Measurements from ENCODE around the gene AKR1D1. TPM values are rescaled to one million over a fixed set of nuclear protein-coding genes. Genes with fewer than 3 reads are reported as not detected.
"Not testable (repeated sequence)": the region's sequence is repeated elsewhere in the genome, so short reads cannot be mapped to it uniquely, and the experiment has no call there.

AKR1D1 gene
- polyA plus RNA-seq, 1 donor from 2014 or later = not detected

DNA sequence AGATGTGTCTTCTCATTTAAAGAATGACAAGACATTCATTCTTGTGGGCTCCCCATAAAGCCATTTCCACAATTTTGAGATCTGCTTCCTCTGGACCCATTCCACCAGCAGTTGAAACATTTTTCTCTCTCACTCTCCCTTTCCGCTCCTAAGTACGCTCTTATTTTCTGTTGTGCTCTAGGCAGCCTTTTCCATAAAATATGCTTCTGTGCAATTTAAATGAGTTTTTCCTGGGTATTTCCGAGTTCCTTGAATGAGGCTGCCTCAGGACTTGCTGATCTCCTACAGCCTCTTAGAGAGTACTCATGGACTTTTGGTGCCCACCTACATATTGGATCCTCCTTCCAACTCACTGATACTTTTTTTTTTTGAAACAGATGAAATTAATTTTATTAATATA is 23.6 kb upstream of the AKR1D1 start:
- Histone ChIP-seq H3K9me2 (ENCODE audit: insufficient read depth, low read length) (no peaks in the 10 kb centered on the region), H3K4me3 (ENCODE audit: low read length) (no peak overlapping the region), H3K36me3 (ENCODE audit: insufficient read depth, low read length) (no peaks in the 10 kb centered on the region), H3K4me2 (ENCODE audit: low read length) (no peak overlapping the region), H3K9me3 (ENCODE audit: low read length) (no peaks in the 10 kb centered on the region), H3K27me3 (ENCODE audit: insufficient read depth, low read depth, low read length) (no peaks in the 10 kb centered on the region), H3K27ac (ENCODE audit: low read length) (no peak overlapping the region), H3F3A (ENCODE audit: insufficient read depth, low read length, poor library complexity, severe bottlenecking) (no peaks in the 10 kb centered on the region), H4K20me1 (ENCODE audit: insufficient read depth) (no peaks in the 10 kb centered on the region), H3K9ac (ENCODE audit: low read length) (no peak overlapping the region), H3K79me2 (replicated peaks; ENCODE audit: insufficient read depth, low read length) (no peaks in the 10 kb centered on the region), H2AFZ (ENCODE audit: low read depth, low read length) (no peak overlapping the region)
- TF ChIP-seq RAD21 (conservative IDR thresholded peaks at IDR 0.05) (no peak), POLR2AphosphoS5 (IDR thresholded peaks at IDR 0.05) (no peak), MXI1 (conservative IDR thresholded peaks at IDR 0.05; ENCODE audit: poor library complexity, severe bottlenecking) (no peak), TAF1 (IDR thresholded peaks at IDR 0.05; ENCODE audit: low read depth) (no peak), EP300 (conservative IDR thresholded peaks at IDR 0.05; ENCODE audit: poor library complexity, severe bottlenecking) (no peak), EZH2 (IDR thresholded peaks at IDR 0.05; ENCODE audit: borderline replicate concordance, insufficient read depth, low read length, poor library complexity, severe bottlenecking) (no peak), SMC3 (conservative IDR thresholded peaks at IDR 0.05; ENCODE audit: poor library complexity) (no peak)
- TF ChIP-seq, protein P1, sequence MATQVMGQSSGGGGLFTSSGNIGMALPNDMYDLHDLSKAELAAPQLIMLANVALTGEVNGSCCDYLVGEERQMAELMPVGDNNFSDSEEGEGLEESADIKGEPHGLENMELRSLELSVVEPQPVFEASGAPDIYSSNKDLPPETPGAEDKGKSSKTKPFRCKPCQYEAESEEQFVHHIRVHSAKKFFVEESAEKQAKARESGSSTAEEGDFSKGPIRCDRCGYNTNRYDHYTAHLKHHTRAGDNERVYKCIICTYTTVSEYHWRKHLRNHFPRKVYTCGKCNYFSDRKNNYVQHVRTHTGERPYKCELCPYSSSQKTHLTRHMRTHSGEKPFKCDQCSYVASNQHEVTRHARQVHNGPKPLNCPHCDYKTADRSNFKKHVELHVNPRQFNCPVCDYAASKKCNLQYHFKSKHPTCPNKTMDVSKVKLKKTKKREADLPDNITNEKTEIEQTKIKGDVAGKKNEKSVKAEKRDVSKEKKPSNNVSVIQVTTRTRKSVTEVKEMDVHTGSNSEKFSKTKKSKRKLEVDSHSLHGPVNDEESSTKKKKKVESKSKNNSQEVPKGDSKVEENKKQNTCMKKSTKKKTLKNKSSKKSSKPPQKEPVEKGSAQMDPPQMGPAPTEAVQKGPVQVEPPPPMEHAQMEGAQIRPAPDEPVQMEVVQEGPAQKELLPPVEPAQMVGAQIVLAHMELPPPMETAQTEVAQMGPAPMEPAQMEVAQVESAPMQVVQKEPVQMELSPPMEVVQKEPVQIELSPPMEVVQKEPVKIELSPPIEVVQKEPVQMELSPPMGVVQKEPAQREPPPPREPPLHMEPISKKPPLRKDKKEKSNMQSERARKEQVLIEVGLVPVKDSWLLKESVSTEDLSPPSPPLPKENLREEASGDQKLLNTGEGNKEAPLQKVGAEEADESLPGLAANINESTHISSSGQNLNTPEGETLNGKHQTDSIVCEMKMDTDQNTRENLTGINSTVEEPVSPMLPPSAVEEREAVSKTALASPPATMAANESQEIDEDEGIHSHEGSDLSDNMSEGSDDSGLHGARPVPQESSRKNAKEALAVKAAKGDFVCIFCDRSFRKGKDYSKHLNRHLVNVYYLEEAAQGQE (IDR thresholded peaks at IDR 0.05; ENCODE audit: borderline replicate concordance) = no peak
- TF ChIP-seq, protein P2, sequence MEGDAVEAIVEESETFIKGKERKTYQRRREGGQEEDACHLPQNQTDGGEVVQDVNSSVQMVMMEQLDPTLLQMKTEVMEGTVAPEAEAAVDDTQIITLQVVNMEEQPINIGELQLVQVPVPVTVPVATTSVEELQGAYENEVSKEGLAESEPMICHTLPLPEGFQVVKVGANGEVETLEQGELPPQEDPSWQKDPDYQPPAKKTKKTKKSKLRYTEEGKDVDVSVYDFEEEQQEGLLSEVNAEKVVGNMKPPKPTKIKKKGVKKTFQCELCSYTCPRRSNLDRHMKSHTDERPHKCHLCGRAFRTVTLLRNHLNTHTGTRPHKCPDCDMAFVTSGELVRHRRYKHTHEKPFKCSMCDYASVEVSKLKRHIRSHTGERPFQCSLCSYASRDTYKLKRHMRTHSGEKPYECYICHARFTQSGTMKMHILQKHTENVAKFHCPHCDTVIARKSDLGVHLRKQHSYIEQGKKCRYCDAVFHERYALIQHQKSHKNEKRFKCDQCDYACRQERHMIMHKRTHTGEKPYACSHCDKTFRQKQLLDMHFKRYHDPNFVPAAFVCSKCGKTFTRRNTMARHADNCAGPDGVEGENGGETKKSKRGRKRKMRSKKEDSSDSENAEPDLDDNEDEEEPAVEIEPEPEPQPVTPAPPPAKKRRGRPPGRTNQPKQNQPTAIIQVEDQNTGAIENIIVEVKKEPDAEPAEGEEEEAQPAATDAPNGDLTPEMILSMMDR (IDR thresholded peaks at IDR 0.05; ENCODE audit: poor library complexity, severe bottlenecking) = no peak

DNA sequence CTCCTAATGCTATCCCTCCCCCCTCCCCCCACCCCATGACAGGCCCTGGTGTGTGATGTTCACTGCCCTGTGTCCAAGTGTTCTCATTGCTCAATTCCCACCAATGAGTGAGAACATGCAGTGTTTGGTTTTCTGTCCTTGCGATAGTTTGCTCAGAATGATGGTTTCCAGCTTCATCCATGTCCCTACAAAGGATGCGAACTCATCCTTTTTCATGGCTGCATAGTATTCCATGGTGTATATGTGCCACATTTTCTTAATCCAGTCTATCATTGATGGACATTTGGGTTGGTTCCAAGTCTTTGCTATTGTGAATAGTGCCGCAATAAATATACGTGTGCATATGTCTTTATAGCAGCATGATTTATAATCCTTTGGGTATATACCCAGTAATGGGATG is 20.6 kb upstream of the AKR1D1 start:
- H3K27me3 ChIP-seq (ENCODE audit: insufficient read depth, low read depth, low read length); H3K9ac ChIP-seq (ENCODE audit: low read length); H3K79me2 ChIP-seq (replicated peaks; ENCODE audit: insufficient read depth, low read length): not testable (repeated sequence)

DNA sequence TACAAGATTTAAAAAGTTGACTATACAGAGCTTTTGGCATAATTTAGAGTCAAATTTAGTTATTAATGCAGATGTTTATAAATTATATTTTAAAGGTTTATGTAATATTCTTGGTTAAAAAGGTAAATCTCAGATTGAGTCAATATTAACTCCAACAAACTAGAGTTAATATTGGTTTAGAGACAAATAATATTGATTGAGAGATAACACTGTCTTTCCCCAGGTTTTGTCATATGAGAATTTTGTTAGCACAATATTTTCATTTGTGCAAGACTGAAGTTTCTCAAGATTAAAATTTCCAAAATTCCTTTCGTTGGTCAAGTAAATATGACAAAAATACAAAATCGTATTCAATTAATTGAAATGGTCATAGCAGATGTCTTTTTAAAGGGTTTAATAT is 12.9 kb upstream of the AKR1D1 start:
- TF ChIP-seq EZH2 (IDR thresholded peaks at IDR 0.05; ENCODE audit: borderline replicate concordance, insufficient read depth, low read length, poor library complexity, severe bottlenecking) = no peak
- TF ChIP-seq, protein P1 (IDR thresholded peaks at IDR 0.05; ENCODE audit: borderline replicate concordance) = no peak
- no peak for TF ChIP-seq TAF1 (IDR thresholded peaks at IDR 0.05; ENCODE audit: low read depth)
- TF ChIP-seq RAD21 (conservative IDR thresholded peaks at IDR 0.05) = no peak
- TF ChIP-seq, protein P2 (IDR thresholded peaks at IDR 0.05; ENCODE audit: poor library complexity, severe bottlenecking) = no peak
- TF ChIP-seq EP300 (conservative IDR thresholded peaks at IDR 0.05; ENCODE audit: poor library complexity, severe bottlenecking) = no peak
- TF ChIP-seq MXI1 (conservative IDR thresholded peaks at IDR 0.05; ENCODE audit: poor library complexity, severe bottlenecking) = no peak
- TF ChIP-seq SMC3 (conservative IDR thresholded peaks at IDR 0.05; ENCODE audit: poor library complexity) = no peak
- TF ChIP-seq POLR2AphosphoS5 (IDR thresholded peaks at IDR 0.05) = no peak
- H3K27ac ChIP-seq (ENCODE audit: low read length) = no peak overlapping the region
- no peak overlapping the region for H2AFZ ChIP-seq (ENCODE audit: low read depth, low read length)
- H3F3A ChIP-seq (ENCODE audit: insufficient read depth, low read length, poor library complexity, severe bottlenecking) = no peaks in the 10 kb centered on the region
- no peaks in the 10 kb centered on the region for H4K20me1 ChIP-seq (ENCODE audit: insufficient read depth)
- no peaks in the 10 kb centered on the region for H3K79me2 ChIP-seq (replicated peaks; ENCODE audit: insufficient read depth, low read length)
- H3K9me3 ChIP-seq (ENCODE audit: low read length) = no peaks in the 10 kb centered on the region
- no peak overlapping the region for H3K4me2 ChIP-seq (ENCODE audit: low read length)
- H3K27me3 ChIP-seq (ENCODE audit: insufficient read depth, low read depth, low read length) = no peaks in the 10 kb centered on the region
- no peaks in the 10 kb centered on the region for H3K9me2 ChIP-seq (ENCODE audit: insufficient read depth, low read length)
- no peak overlapping the region for H3K9ac ChIP-seq (ENCODE audit: low read length)
- no peak overlapping the region for H3K4me3 ChIP-seq (ENCODE audit: low read length)
- no peaks in the 10 kb centered on the region for H3K36me3 ChIP-seq (ENCODE audit: insufficient read depth, low read length)

More for the DNA sequence above, 20.6 kb upstream of the AKR1D1 start:
- not testable (repeated sequence) for H3K9me2 ChIP-seq (ENCODE audit: insufficient read depth, low read length); H3K4me3 ChIP-seq (ENCODE audit: low read length); H3K36me3 ChIP-seq (ENCODE audit: insufficient read depth, low read length); H3K4me2 ChIP-seq (ENCODE audit: low read length); H4K20me1 ChIP-seq (ENCODE audit: insufficient read depth); H2AFZ ChIP-seq (ENCODE audit: low read depth, low read length); H3K27ac ChIP-seq (ENCODE audit: low read length); H3K9me3 ChIP-seq (ENCODE audit: low read length); H3F3A ChIP-seq (ENCODE audit: insufficient read depth, low read length, poor library complexity, severe bottlenecking)
